ENCODE results near the gene PTPN3. TPM values are rescaled to one million over a fixed set of nuclear protein-coding genes. Genes with fewer than 3 reads are reported as not detected.
"Not testable (repeated sequence)": the region's sequence is repeated elsewhere in the genome, so short reads cannot be mapped to it uniquely, and the experiment has no call there.

Gene PTPN3
- total RNA-seq, 1 donor from 2014 or later = 3.7 TPM

DNA sequence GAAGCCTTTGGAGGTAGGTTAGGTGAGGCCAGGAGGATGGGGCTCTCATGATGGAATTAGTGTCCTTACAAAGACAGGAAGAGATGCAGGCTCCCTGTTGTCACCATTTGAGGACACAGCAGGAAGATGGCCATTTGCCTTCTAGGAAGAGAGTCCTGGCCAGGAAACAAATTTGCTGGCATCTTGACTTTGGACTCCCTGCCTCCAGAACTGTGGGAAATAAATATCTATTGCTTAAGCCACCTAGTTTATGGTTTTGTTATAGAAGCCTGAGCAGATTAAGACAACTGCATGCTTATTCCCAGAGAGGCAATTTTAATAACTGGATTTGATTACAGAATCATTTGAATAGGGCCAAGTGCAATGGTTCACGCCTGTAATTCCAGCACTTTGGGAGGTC lies 126.7 kb downstream of the PTPN3 start:
- DNase-seq (ENCODE audit: low spot score, unreplicated experiment) = no peak
- Mint-ChIP-seq H3K9me3 (ENCODE audit: low read depth) (peaks cover 8% of the 10 kb centered on the region), H3K4me1 (ENCODE audit: low read depth) (no peaks in the 10 kb centered on the region), H3K4me3 (ENCODE audit: low read depth) (no peak overlapping the region), H3K27ac (no peak overlapping the region), H3K27me3 (no peaks in the 10 kb centered on the region), H3K36me3 (ENCODE audit: insufficient read depth) (no peaks in the 10 kb centered on the region)
- TF ChIP-seq, protein P1, sequence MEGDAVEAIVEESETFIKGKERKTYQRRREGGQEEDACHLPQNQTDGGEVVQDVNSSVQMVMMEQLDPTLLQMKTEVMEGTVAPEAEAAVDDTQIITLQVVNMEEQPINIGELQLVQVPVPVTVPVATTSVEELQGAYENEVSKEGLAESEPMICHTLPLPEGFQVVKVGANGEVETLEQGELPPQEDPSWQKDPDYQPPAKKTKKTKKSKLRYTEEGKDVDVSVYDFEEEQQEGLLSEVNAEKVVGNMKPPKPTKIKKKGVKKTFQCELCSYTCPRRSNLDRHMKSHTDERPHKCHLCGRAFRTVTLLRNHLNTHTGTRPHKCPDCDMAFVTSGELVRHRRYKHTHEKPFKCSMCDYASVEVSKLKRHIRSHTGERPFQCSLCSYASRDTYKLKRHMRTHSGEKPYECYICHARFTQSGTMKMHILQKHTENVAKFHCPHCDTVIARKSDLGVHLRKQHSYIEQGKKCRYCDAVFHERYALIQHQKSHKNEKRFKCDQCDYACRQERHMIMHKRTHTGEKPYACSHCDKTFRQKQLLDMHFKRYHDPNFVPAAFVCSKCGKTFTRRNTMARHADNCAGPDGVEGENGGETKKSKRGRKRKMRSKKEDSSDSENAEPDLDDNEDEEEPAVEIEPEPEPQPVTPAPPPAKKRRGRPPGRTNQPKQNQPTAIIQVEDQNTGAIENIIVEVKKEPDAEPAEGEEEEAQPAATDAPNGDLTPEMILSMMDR (IDR thresholded peaks at IDR 0.05; ENCODE audit: unreplicated experiment) = no peak

DNA sequence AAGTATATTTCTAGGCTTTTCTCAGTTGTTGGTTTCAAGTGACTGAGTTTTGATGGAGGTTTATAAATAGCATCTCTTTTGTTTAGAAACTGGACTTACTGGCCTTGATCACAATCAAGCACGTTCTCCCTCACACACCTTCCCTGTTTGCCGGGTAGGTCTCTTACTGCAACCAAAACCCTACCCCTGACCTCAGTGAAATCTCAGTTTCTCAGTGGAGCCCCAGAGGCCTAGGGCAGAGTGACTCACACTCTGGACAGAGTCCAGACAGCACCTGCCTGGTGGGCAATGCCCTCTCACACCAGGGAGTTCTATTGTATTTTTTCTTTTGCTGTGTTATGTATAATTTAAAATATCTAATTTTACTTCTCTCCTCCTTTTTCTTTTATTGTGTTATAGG lies 128.8 kb downstream of the PTPN3 start:
- Mint-ChIP-seq H3K27me3 (no peaks in the 10 kb centered on the region), H3K9me3 (ENCODE audit: low read depth) (peaks cover 8% of the 10 kb centered on the region), H3K4me1 (ENCODE audit: low read depth) (no peaks in the 10 kb centered on the region), H3K36me3 (ENCODE audit: insufficient read depth) (no peaks in the 10 kb centered on the region), H3K27ac (no peak overlapping the region), H3K4me3 (ENCODE audit: low read depth) (no peak overlapping the region)
- TF ChIP-seq, protein P1 (IDR thresholded peaks at IDR 0.05; ENCODE audit: unreplicated experiment) = no peak
- DNase-seq (ENCODE audit: low spot score, unreplicated experiment) = no peak

DNA sequence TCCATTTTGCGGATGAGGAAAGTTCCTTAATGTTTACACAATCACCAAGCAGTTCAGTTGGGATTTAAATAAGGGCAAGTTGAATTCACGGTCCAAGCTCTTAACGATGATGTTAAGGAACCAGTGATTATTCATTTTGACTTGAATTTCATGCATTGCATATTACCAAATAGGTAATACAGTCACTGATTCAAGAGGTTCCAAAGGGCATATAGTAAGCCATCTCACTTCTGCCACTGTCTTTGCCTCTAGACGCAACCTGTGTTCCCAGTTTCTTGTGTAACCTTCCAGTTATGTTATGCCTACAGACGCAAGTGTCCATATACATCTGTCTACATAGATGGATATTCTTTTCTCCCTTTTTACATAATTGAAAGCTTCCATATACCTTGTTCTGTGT lies 137.3 kb downstream of the PTPN3 start:
- no peaks in the 10 kb centered on the region for H3K36me3 Mint-ChIP-seq (ENCODE audit: insufficient read depth)

DNA sequence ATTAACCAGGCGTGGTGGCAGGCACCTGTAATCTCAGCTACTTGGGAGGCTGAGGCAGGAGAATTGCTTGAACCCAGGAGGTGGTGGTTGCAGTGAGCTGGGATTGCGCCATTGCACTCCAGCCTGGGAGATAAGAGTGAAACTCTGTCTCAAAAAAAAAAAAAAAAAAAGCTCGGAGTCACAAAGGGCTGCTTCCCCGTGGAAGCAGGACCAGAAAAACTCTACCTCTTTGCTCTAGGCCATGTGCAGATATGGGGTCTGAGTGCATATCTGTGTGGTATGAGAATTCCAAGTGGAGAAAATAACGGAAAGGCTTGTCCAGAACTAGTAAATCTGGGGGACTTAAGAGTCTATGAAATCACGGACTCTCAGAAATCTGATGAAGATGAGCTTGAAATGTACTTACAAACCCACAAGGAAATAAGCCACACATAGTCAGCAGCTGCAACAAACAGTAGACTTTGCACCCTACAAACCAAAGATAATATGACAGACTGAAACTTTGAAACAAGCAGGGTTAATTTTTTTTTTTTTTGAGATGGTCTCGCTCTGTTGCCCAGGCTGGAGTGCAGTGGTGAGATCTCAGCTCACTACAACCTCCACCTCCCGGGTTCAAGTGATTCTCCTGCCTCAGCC lies 139.0 kb downstream of the PTPN3 start:
- not testable (repeated sequence) for H3K4me3 Mint-ChIP-seq (ENCODE audit: low read depth); DNase-seq (ENCODE audit: low spot score, unreplicated experiment); H3K9me3 Mint-ChIP-seq (ENCODE audit: low read depth); H3K4me1 Mint-ChIP-seq (ENCODE audit: low read depth); H3K27ac Mint-ChIP-seq; H3K27me3 Mint-ChIP-seq; H3K36me3 Mint-ChIP-seq (ENCODE audit: insufficient read depth)

More for the DNA sequence above, 137.3 kb downstream of the PTPN3 start:
- H3K27ac Mint-ChIP-seq = no peak overlapping the region
- H3K4me1 Mint-ChIP-seq (ENCODE audit: low read depth) = no peaks in the 10 kb centered on the region
- TF ChIP-seq, protein P1 (IDR thresholded peaks at IDR 0.05; ENCODE audit: unreplicated experiment) = no peak
- H3K4me3 Mint-ChIP-seq (ENCODE audit: low read depth) = no peak overlapping the region
- DNase-seq (ENCODE audit: low spot score, unreplicated experiment) = no peak
- H3K27me3 Mint-ChIP-seq = no peaks in the 10 kb centered on the region
- H3K9me3 Mint-ChIP-seq (ENCODE audit: low read depth) = no peaks in the 10 kb centered on the region

DNA sequence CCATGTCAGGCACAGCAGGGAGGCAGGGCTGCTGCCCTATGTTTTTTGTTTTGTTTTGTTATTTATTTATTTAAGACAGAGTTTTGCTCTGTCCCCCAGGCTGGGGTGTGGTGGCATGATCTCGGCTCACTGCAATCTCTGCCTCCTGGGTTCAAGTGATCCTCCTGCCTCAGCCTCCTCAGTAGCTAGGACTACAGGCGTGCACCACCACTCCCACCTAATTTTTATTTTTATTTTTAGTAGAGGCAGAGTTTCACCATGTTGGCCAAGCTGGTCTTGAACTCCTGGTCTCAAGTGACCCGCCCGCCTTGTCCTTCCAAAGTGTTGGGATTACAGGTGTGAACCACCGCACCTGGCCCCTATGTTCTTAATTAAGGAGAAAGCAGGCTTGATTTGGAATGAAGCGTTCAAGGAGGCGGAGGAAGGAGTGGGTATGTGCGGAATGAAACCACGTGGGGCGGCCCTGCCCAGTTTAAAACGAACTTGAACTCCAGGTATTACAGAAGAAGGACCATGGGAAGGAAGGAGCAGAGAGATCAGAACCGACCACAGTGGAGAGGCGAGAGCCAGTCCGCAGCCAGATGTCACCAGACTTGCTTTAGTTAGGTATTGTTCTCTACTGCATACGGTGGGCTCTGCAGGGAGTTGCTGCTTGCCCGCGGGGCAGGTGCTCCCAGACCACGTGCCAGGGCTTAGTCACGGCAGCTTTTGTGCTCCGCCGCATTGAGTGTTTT lies 142.4 kb downstream of the PTPN3 start:
- Mint-ChIP-seq H3K4me1 (ENCODE audit: low read depth) (no peaks in the 10 kb centered on the region), H3K4me3 (ENCODE audit: low read depth) (no peak overlapping the region), H3K27me3 (no peaks in the 10 kb centered on the region), H3K9me3 (ENCODE audit: low read depth) (peaks cover 3% of the 10 kb centered on the region), H3K27ac (no peak overlapping the region), H3K36me3 (ENCODE audit: insufficient read depth) (no peaks in the 10 kb centered on the region)
- TF ChIP-seq, protein P1 (IDR thresholded peaks at IDR 0.05; ENCODE audit: unreplicated experiment) = no peak
- DNase-seq (ENCODE audit: low spot score, unreplicated experiment) = no peak

DNA sequence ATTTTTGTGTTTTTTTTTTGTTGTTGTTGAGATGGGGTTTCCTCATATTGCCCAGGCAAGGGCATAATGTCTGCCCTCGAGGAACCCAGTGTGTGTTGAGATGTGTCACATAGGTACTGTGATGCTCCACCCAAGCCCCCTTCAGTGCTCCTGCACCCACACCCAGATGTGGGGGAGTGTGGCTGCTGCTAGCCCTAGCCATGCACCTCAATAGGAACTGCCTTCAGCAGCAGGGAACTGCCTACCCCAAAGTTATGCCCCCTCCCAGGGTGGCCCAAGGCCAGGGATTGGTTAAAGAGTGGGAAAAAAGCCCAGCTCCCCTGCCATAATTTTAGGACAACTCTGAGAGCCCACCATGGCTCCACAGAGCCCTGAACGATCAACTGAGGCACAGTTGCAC lies 143.9 kb downstream of the PTPN3 start:
- no peak overlapping the region for H3K4me3 Mint-ChIP-seq (ENCODE audit: low read depth)
- no peak overlapping the region for H3K27ac Mint-ChIP-seq
- H3K9me3 Mint-ChIP-seq (ENCODE audit: low read depth) = peaks cover 3% of the 10 kb centered on the region
- no peaks in the 10 kb centered on the region for H3K27me3 Mint-ChIP-seq
- DNase-seq (ENCODE audit: low spot score, unreplicated experiment) = no peak
- no peaks in the 10 kb centered on the region for H3K4me1 Mint-ChIP-seq (ENCODE audit: low read depth)
- H3K36me3 Mint-ChIP-seq (ENCODE audit: insufficient read depth) = no peaks in the 10 kb centered on the region
- TF ChIP-seq, protein P1 (IDR thresholded peaks at IDR 0.05; ENCODE audit: unreplicated experiment) = no peak

Data from progenitor cell of endocrine pancreas (in vitro differentiated cells).